NCI-H82 treated with DMSO at 0.1 percent for 48 hours (cell line): ENCODE measurements around the gene CASS4.

Source experiments
- DNase-seq: peaks from one replicate; lab custom pipeline; 2025; ENCODE audit not compliant: unreplicated experiment; lab: John Stamatoyannopoulos, UW

CASS4 gene

GRCh38 chr20:56443654-56444540 lies 31.8 kb downstream of the CASS4 start:
- no peak for DNase-seq

- no peak for DNase-seq
Measured at GRCh38 chr20:56445130-56445529, 33.1 kb downstream of the CASS4 start.

- DNase-seq: no peak
Measured at GRCh38 chr20:56445540-56445939, 33.5 kb downstream of the CASS4 start.

GRCh38 chr20:56447227-56447626 lies 35.2 kb downstream of the CASS4 start:
- no peak for DNase-seq

- DNase-seq: no peak
Measured at GRCh38 chr20:56449459-56449858, 37.4 kb downstream of the CASS4 start.

- DNase-seq: no peak
Measured at GRCh38 chr20:56451056-56451765, 39.2 kb downstream of the CASS4 start.

GRCh38 chr20:56453352-56453751 lies 41.3 kb downstream of the CASS4 start:
- DNase-seq: no peak

- DNase-seq: no peak
Measured at GRCh38 chr20:56454754-56455153, 42.7 kb downstream of the CASS4 start.

- DNase-seq: no peak
Measured at GRCh38 chr20:56458206-56458821, 46.3 kb downstream of the CASS4 start.

- no peak for DNase-seq
Measured at GRCh38 chr20:56460459-56460858, 48.4 kb downstream of the CASS4 start.

GRCh38 chr20:56461576-56461975 lies 49.5 kb downstream of the CASS4 start:
- DNase-seq: no peak

- DNase-seq: no peak
Measured at GRCh38 chr20:56463428-56463827, 51.4 kb downstream of the CASS4 start.

- no peak for DNase-seq
Measured at GRCh38 chr20:56465997-56466396, 53.9 kb downstream of the CASS4 start.

- DNase-seq: no peak
Measured at GRCh38 chr20:56467968-56468315, 55.9 kb downstream of the CASS4 start.

- DNase-seq: peak; percentile 71
Measured at GRCh38 chr20:56468316-56469076, 56.4 kb downstream of the CASS4 start, which contains the start of gene RTF2. TSS of gene RTF2 (plus strand) at chr20:56468627. CDS start at chr20:56468698, 71 bp downstream.

GRCh38 chr20:56469077-56469449 lies 57.0 kb downstream of the CASS4 start:
- no peak for DNase-seq

GRCh38 chr20:56483970-56484369 lies 71.9 kb downstream of the CASS4 start:
- DNase-seq: no peak

GRCh38 chr20:56487216-56487615 lies 75.2 kb downstream of the CASS4 start:
- DNase-seq: no peak

GRCh38 chr20:56488566-56488965 lies 76.5 kb downstream of the CASS4 start:
- DNase-seq: no peak

- DNase-seq: no peak
Measured at GRCh38 chr20:56501116-56501515, 89.1 kb downstream of the CASS4 start.

- DNase-seq: no peak
Measured at GRCh38 chr20:56503916-56504315, 91.9 kb downstream of the CASS4 start.
